SK-N-MC (cell line): ENCODE results near the gene PRTN3.

Source experiments
- DNase-seq: peaks from one replicate; pipeline ENCODE4 v3.0.0-alpha.2; 2011; ENCODE audit warnings: low read depth, low spot score
- H3K27ac ChIP-seq: fragments of 200-600 bp; sonication (generic); 2 replicates; pipeline ENCODE4 v1.5.1; 2016; ENCODE audit warnings: mixed run types
- H3K36me3 ChIP-seq: fragments of 200-600 bp; sonication (generic); 2 replicates; pipeline ENCODE4 v1.6.1; 2017; ENCODE audit warnings: antibody characterized with exemption, low read length, mixed read lengths; ENCODE audit not compliant: insufficient read depth
- H3K4me3 ChIP-seq: fragments of 200-600 bp; sonication (generic); 2 replicates; pipeline ENCODE4 v1.5.1; 2016
- H3K9ac ChIP-seq: fragments of 200-600 bp; sonication (generic); 2 replicates; pipeline ENCODE4 v1.8.0; 2017; ENCODE audit warnings: mixed run types, mixed read lengths; ENCODE audit not compliant: insufficient read length
- H3K9me3 ChIP-seq: fragments of 200-600 bp; sonication (generic); 2 replicates; pipeline ENCODE4 v1.6.1; 2017; ENCODE audit warnings: low read depth, mild to moderate bottlenecking, antibody characterized with exemption, low read length, moderate library complexity, mixed read lengths
- EZH2 ChIP-seq: fragments of 200-600 bp; sonication (generic); IDR thresholded peaks from one replicate; pipeline ENCODE4 v1.6.1; 2017; ENCODE audit warnings: antibody characterized with exemption
- FOXP2 ChIP-seq: optimal IDR thresholded peaks from 2 replicates; pipeline ENCODE3; 2011; ENCODE audit warnings: mild to moderate bottlenecking, moderate library complexity; ENCODE audit not compliant: insufficient read depth; ENCODE audit errors: extremely low read length, control extremely low read depth
- POLR2AphosphoS5 ChIP-seq: IDR thresholded peaks from 2 replicates; pipeline ENCODE4 v1.6.1; 2012; ENCODE audit warnings: mild to moderate bottlenecking, low read depth, low read length, borderline replicate concordance

Gene PRTN3

DNA sequence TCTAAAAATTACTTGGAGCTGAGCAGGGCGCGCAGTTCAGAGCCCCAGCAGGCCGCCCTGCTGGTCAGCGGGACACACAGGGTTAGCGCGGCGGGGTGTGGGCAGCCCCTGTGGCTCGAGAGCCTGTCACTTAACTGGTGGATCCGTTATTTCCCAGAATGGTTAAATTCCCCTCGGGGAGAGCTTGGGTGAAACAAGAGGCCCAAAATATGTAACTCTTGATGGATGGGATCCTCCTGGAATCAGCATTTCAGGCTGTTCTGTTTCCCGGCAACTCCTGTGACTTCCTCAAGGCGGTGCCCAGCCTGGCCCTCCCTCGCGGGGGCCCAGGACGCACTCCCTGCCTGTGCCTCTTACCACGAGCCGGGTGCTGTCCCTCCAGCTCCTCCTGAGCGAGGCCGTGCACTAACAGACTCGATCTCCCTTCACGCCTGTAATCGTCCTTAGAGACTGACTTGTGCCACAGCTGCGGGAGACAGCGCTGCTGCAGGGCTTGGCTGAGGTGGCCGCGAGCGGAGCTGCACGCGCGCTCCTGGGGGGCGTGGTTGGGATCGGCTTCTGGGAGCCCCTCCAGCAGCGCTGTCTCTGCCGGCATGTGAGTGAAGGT is 33.9 kb upstream of the PRTN3 start:
- H3K4me3 ChIP-seq: no peak overlapping the region
- TF ChIP-seq FOXP2: no peak
- TF ChIP-seq POLR2AphosphoS5: no peak; the same call in 1 of the 2 replicates
- TF ChIP-seq EZH2: no peak
- no peaks in the 10 kb centered on the region for H3K9me3 ChIP-seq
- DNase-seq: no peak
- 0 out of 2 replicates have a peak overlapping the region, but pooled peaks have one; percentile 6 for H3K27ac ChIP-seq
- H3K9ac ChIP-seq: no peak overlapping the region
- peaks cover 98% of the 10 kb centered on the region for H3K36me3 ChIP-seq

- TF ChIP-seq POLR2AphosphoS5 (no peak), FOXP2 (no peak), EZH2 (no peak)
- DNase-seq: no peak
Measured at GRCh38 chr19:807627-808422, 33.0 kb upstream of the PRTN3 start.

DNA sequence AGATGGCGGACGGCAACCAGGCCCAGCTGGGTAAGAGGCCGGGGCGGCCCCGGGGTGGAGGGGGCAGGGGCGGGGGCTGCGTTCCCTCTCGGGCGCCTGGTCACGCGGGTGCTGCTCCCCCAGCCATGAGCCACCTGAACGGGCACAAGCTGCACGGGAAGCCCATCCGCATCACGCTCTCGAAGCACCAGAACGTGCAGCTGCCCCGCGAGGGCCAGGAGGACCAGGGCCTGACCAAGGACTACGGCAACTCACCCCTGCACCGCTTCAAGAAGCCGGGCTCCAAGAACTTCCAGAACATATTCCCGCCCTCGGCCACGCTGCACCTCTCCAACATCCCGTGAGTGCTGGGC is 32.4 kb upstream of the PRTN3 start:
- H3K27ac ChIP-seq: no peak overlapping the region
- TF ChIP-seq FOXP2: no peak
- TF ChIP-seq POLR2AphosphoS5: no peak
- no peak for TF ChIP-seq EZH2
- no peak for DNase-seq
- H3K4me3 ChIP-seq: no peak overlapping the region
- no peaks in the 10 kb centered on the region for H3K9me3 ChIP-seq
- no peak overlapping the region for H3K9ac ChIP-seq
- peaks cover 90% of the 10 kb centered on the region for H3K36me3 ChIP-seq

More at GRCh38 chr19:807627-808422, 33.0 kb upstream of the PRTN3 start:
- H3K4me3 ChIP-seq: no peak overlapping the region
- no peak overlapping the region for H3K9ac ChIP-seq
- peaks cover 93% of the 10 kb centered on the region for H3K36me3 ChIP-seq
- no peaks in the 10 kb centered on the region for H3K9me3 ChIP-seq
- H3K27ac ChIP-seq: peak overlapping the region; percentile 6; the same call in 1 of the 2 replicates

- Histone ChIP-seq H3K27ac (peak overlapping the region; percentile 66), H3K9me3 (no peaks in the 10 kb centered on the region), H3K36me3 (peaks cover 88% of the 10 kb centered on the region), H3K4me3 (no peak overlapping the region), H3K9ac (no peak overlapping the region)
- no peak for DNase-seq
- TF ChIP-seq EZH2 (no peak), POLR2AphosphoS5 (no peak), FOXP2 (no peak)
Measured at GRCh38 chr19:810077-810855, 30.5 kb upstream of the PRTN3 start.

DNA sequence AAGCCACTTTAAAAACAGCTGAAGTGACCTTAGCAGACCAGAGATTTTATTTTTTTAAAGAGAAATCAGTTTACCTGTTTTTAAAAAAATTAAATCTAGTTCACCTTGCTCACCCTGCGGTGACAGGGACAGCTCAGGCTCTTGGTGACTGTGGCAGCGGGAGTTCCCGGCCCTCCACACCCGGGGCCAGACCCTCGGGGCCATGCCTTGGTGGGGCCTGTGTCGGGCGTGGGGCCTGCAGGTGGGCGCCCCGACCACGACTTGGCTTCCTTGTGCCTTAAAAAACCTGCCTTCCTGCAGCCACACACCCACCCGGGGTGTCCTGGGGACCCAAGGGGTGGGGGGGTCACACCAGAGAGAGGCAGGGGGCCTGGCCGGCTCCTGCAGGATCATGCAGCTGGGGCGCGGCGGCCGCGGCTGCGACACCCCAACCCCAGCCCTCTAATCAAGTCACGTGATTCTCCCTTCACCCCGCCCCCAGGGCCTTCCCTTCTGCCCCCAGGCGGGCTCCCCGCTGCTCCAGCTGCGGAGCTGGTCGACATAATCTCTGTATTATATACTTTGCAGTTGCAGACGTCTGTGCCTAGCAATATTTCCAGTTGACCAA is 29.8 kb upstream of the PRTN3 start:
- TF ChIP-seq POLR2AphosphoS5 (peak; percentile 58; the same call in 1 of the 2 replicates), EZH2 (no peak), FOXP2 (no peak)
- Histone ChIP-seq H3K9ac (no peak overlapping the region), H3K9me3 (no peaks in the 10 kb centered on the region), H3K27ac (peak overlapping the region; percentile 66), H3K4me3 (no peak overlapping the region), H3K36me3 (peaks cover 81% of the 10 kb centered on the region)
- peak; percentile 32 for DNase-seq

GRCh38 chr19:811506-812048 is 29.2 kb upstream of the PRTN3 start:
- Histone ChIP-seq H3K9me3 (no peaks in the 10 kb centered on the region), H3K27ac (peak overlapping the region; percentile 66), H3K4me3 (no peak overlapping the region), H3K36me3 (peaks cover 75% of the 10 kb centered on the region), H3K9ac (no peak overlapping the region)
- no peak for TF ChIP-seq FOXP2
- TF ChIP-seq EZH2: no peak
- TF ChIP-seq POLR2AphosphoS5: no peak
- no peak for DNase-seq

- no peak for DNase-seq
- TF ChIP-seq POLR2AphosphoS5: peak; percentile 52; the same call in 1 of the 2 replicates
- no peak for TF ChIP-seq FOXP2
- no peak for TF ChIP-seq EZH2
- H3K4me3 ChIP-seq: no peak overlapping the region
- H3K9ac ChIP-seq: no peak overlapping the region
- H3K36me3 ChIP-seq: peaks cover 68% of the 10 kb centered on the region
- H3K9me3 ChIP-seq: no peaks in the 10 kb centered on the region
- H3K27ac ChIP-seq: peak overlapping the region; percentile 66
Measured at GRCh38 chr19:812049-812746, 28.6 kb upstream of the PRTN3 start.
